NCI-H524 (cell line): ENCODE measurements around the gene FHL1.
A peak's percentile ranks its signal among the peaks of the same experiment; 100 is the strongest.

Source experiments
- DNase-seq, 2 experiments: peaks; one replicate each; lab custom pipeline; 2025; lab: John Stamatoyannopoulos, UW

Gene FHL1

GRCh38 chrX:136251041-136251991, 104.0 kb downstream of the FHL1 start, which contains the start of gene MAP7D3:
Gene MAP7D3 (minus strand): TSS chrX:136251400. CDS start chrX:136251358, 42 bp downstream.
- DNase-seq = peak in 1 of 2 experiments; percentile 60

- no peak for DNase-seq
Measured at GRCh38 chrX:136255541-136255940, 108.2 kb downstream of the FHL1 start.

- no peak for DNase-seq
Measured at GRCh38 chrX:136256026-136256425, 108.7 kb downstream of the FHL1 start.

GRCh38 chrX:136258951-136259350, 111.6 kb downstream of the FHL1 start:
- DNase-seq = no peak

- no peak for DNase-seq
Measured at GRCh38 chrX:136259543-136259942, 112.2 kb downstream of the FHL1 start.

GRCh38 chrX:136260776-136261175, 113.4 kb downstream of the FHL1 start:
- DNase-seq = peak in 1 of 2 experiments; percentile 80
